SK-N-SH (cell line): ENCODE results near the gene GRB10. TPM values are rescaled to one million over a fixed set of nuclear protein-coding genes. Genes with fewer than 3 reads are reported as not detected.

Experiments used
- CTCF ChIA-PET: fragments of 300-600, 350-600 bp; formaldehyde crosslinking; extraction: SDS; loops from one replicate; lab custom pipeline; 2021; lab: Yijun Ruan, JAX
- POLR2A ChIA-PET: fragments of 350-600 bp; sonication (Branson Sonifier 250); formaldehyde crosslinking; extraction: SDS; loops from one replicate; lab custom pipeline; 2020; ENCODE audit warnings: antibody characterized with exemption, inconsistent platforms; lab: Yijun Ruan, JAX
- DNase-seq: peaks from one replicate; pipeline ENCODE4 v3.0.0; 2012
- H2AFZ ChIP-seq: fragments of 200-600 bp; sonication (generic); 2 replicates; pipeline ENCODE4 v1.8.1; 2016; ENCODE audit warnings: antibody characterized with exemption, mild to moderate bottlenecking, low read depth
- H3F3A ChIP-seq: fragments of 200-600 bp; sonication (generic); replicated peaks from 2 replicates; pipeline ENCODE3; 2016; ENCODE audit warnings: antibody characterized with exemption, mild to moderate bottlenecking; ENCODE audit not compliant: insufficient read depth
- H3K27ac ChIP-seq, 2 experiments: fragments of 200-500 bp in 1 of 2; fragments of 200-600 bp in 1 of 2; sonication (Bioruptor generic) in 1 of 2; sonication (generic), shearing (Covaris generic) in 1 of 2; 2 replicates each; pipeline versions ENCODE4 v1.5.1 to v1.6.1; 2014 to 2016; ENCODE audit warnings: low read depth in 2 of 2, inconsistent platforms in 1 of 2, low read length in 1 of 2, mild to moderate bottlenecking in 1 of 2, mixed read lengths in 1 of 2
- H3K27me3 ChIP-seq: fragments of 200-600 bp; sonication (generic), shearing (Covaris generic); 2 replicates; pipeline ENCODE4 v1.6.1; 2016; ENCODE audit warnings: mixed run types; ENCODE audit not compliant: insufficient read depth
- H3K36me3 ChIP-seq, 2 experiments: fragments of 200-500 bp in 1 of 2; fragments of 200-600 bp in 1 of 2; sonication (Bioruptor generic) in 1 of 2; sonication (generic) in 1 of 2; replicated peaks in 1 of 2; 2 replicates each; pipeline versions ENCODE3 to v1.5.1; 2014 to 2016; ENCODE audit warnings: low read length in 1 of 2, mild to moderate bottlenecking in 1 of 2; ENCODE audit not compliant: insufficient read depth in 2 of 2, control insufficient read depth in 1 of 2
- H3K4me1 ChIP-seq, 2 experiments: fragments of 200-500 bp in 1 of 2; fragments of 200-600 bp in 1 of 2; sonication (Bioruptor generic) in 1 of 2; sonication (generic), shearing (Covaris generic) in 1 of 2; 2 replicates each; pipeline versions ENCODE4 v1.5.1 to v1.6.1; 2014 to 2016; ENCODE audit warnings: low read depth in 1 of 2, low read length in 1 of 2, mixed run types in 1 of 2; ENCODE audit not compliant: insufficient read depth in 2 of 2, control insufficient read depth in 1 of 2
- H3K4me2 ChIP-seq: fragments of 200-600 bp; sonication (generic), shearing (Covaris generic); 2 replicates; pipeline ENCODE4 v1.6.1; 2017; ENCODE audit warnings: mixed run types
- H3K4me3 ChIP-seq, 2 experiments: fragments of 200-500 bp in 1 of 2; fragments of 200-600 bp in 1 of 2; sonication (Bioruptor generic) in 1 of 2; sonication (generic), shearing (Covaris generic) in 1 of 2; 2 replicates each; pipeline versions ENCODE4 v1.5.1 to v1.8.1; 2014 to 2016; ENCODE audit warnings: low read depth in 2 of 2, inconsistent platforms in 1 of 2, low read length in 1 of 2, mild to moderate bottlenecking in 1 of 2, mixed read lengths in 1 of 2, moderate library complexity in 1 of 2
- H3K79me2 ChIP-seq: fragments of 200-600 bp; sonication (generic); 2 replicates; pipeline ENCODE4 v1.8.1; 2017; ENCODE audit warnings: mild to moderate bottlenecking; ENCODE audit not compliant: insufficient read depth
- H3K9ac ChIP-seq: fragments of 200-600 bp; sonication (generic); 2 replicates; pipeline ENCODE4 v1.6.1; 2017; ENCODE audit warnings: mixed run types
- H3K9me2 ChIP-seq: fragments of 200-600 bp; sonication (generic); 2 replicates; pipeline ENCODE4 v1.6.1; 2017; ENCODE audit warnings: mixed run types
- H3K9me3 ChIP-seq: fragments of 200-600 bp; sonication (generic); 2 replicates; pipeline ENCODE4 v1.6.1; 2017; ENCODE audit warnings: mixed run types, mild to moderate bottlenecking, moderate library complexity
- H4K20me1 ChIP-seq: fragments of 200-600 bp; sonication (generic); 2 replicates; pipeline ENCODE4 v1.6.1; 2017; ENCODE audit warnings: mild to moderate bottlenecking, mixed run types; ENCODE audit not compliant: insufficient read depth
- CHD2 ChIP-seq: fragments of 150-350 bp; IDR thresholded peaks from 2 replicates; pipeline ENCODE4 v1.6.1; 2018; ENCODE audit warnings: low read length; ENCODE audit not compliant: partially characterized antibody
- CTCF ChIP-seq: fragments of 200-600 bp; sonication (generic); IDR thresholded peaks from 2 replicates; pipeline ENCODE4 v1.6.1; 2017; ENCODE audit warnings: antibody characterized with exemption, mild to moderate bottlenecking, moderate library complexity
- FOXM1 ChIP-seq: IDR thresholded peaks from 2 replicates; pipeline ENCODE4 v1.4.0; 2012; ENCODE audit warnings: low read depth, mild to moderate bottlenecking
- MXI1 ChIP-seq: IDR thresholded peaks from 2 replicates; pipeline ENCODE4 v1.6.1; 2012; ENCODE audit warnings: mild to moderate bottlenecking, low read depth, low read length, improper control_type of control experiment
- NRF1 ChIP-seq: IDR thresholded peaks from 2 replicates; pipeline ENCODE4 v1.6.1; 2012; ENCODE audit warnings: low read depth, mild to moderate bottlenecking, low read length
- RAD21 ChIP-seq: IDR thresholded peaks from 2 replicates; pipeline ENCODE4 v1.6.1; 2012; ENCODE audit warnings: mild to moderate bottlenecking, low read length
- SMC3 ChIP-seq: IDR thresholded peaks from 2 replicates; pipeline ENCODE4 v1.6.1; 2012; ENCODE audit warnings: low read depth, low read length, improper control_type of control experiment
- TAF1 ChIP-seq: IDR thresholded peaks from 2 replicates; pipeline ENCODE4 v1.6.1; 2012; ENCODE audit warnings: low read depth, mild to moderate bottlenecking, low read length, moderate library complexity, borderline replicate concordance
- ZBTB33 ChIP-seq: IDR thresholded peaks from 2 replicates; pipeline ENCODE4 v1.4.0; 2012; ENCODE audit warnings: low read depth, borderline replicate concordance
- WGBS: methylation state at CpG from one replicate; pipeline ENCODE4 v1.1.6; 2017; ENCODE audit warnings: low lambda C conversion rate; 5-methylcytosine and 5-hydroxymethylcytosine counted together
- polyA plus RNA-seq, 3 experiments: library from polyadenylated mRNA; depleted of rRNA; stranded (reverse); fragments of >200 nt; gene quantifications; 2 replicates each; pipeline ENCODE4 v1.2.3, GENCODE V29; 2012

GRB10 gene
- polyA plus RNA-seq, 1 of the 3 experiments (the other 2 are of a cell fraction): 5.1 TPM

- no peak overlapping the region for H3K27ac ChIP-seq
- no peaks in the 10 kb centered on the region for H3K79me2 ChIP-seq
- H3K4me2 ChIP-seq: no peak overlapping the region
- H3K4me1 ChIP-seq: peaks cover 4 to 18% of the 10 kb centered on the region in 2 experiments; a peak in 1 of 4 replicates
- ChIA-PET CTCF (interaction anchor here (0.7 to 9.3 kb wide), 18 partner anchors 8 to 548 kb away, joined by 3 to 87 read pairs (median 5); no protein-coding TSS in a partner anchor), POLR2A (interaction anchor here (1.0 to 1.3 kb wide), 2 partner anchors 7 to 107 kb away, joined by 3 read pairs; no protein-coding TSS in a partner anchor)
- peaks cover 24% of the 10 kb centered on the region; the same call in 1 of the 2 replicates for H4K20me1 ChIP-seq
- 83% methylated on average over 20 of the region's 20 CpGs for WGBS
- H2AFZ ChIP-seq: no peak overlapping the region
- H3F3A ChIP-seq: peaks cover 5% of the 10 kb centered on the region
- no peak for TF ChIP-seq ZBTB33
- TF ChIP-seq CHD2: no peak
- TF ChIP-seq RAD21: peak; percentile 60
- peak; percentile 35; the same call in 1 of the 2 replicates for TF ChIP-seq CTCF
- peak; percentile 38; the same call in 1 of the 2 replicates for TF ChIP-seq SMC3
- peaks cover 7 to 45% of the 10 kb centered on the region in 2 experiments for H3K36me3 ChIP-seq
- H3K9me3 ChIP-seq: no peaks in the 10 kb centered on the region
- no peak overlapping the region for H3K4me3 ChIP-seq
- DNase-seq: no peak
- H3K27me3 ChIP-seq: no peaks in the 10 kb centered on the region
- no peaks in the 10 kb centered on the region for H3K9me2 ChIP-seq
- H3K9ac ChIP-seq: no peak overlapping the region
Measured at GRCh38 chr7:50614721-50615518, 167.8 kb downstream of the GRB10 start.

GRCh38 chr7:50613473-50613872 is 169.2 kb downstream of the GRB10 start:
- H3K9me3 ChIP-seq: no peaks in the 10 kb centered on the region
- no peak for DNase-seq
- CTCF ChIA-PET: interaction anchor here (1.2 to 9.3 kb wide), 4 partner anchors 10 to 145 kb away, joined by 3 to 87 read pairs (median 14); no protein-coding TSS in a partner anchor
- WGBS: 68% methylated on average over 8 of the region's 8 CpGs
- POLR2A ChIA-PET: no interaction called here
- no peak overlapping the region for H3K4me3 ChIP-seq
- peaks cover 11% of the 10 kb centered on the region; the same call in 1 of the 2 replicates for H4K20me1 ChIP-seq
- H3K4me2 ChIP-seq: no peak overlapping the region
- TF ChIP-seq TAF1: no peak
- TF ChIP-seq NRF1: no peak
- no peak for TF ChIP-seq MXI1
- no peak for TF ChIP-seq FOXM1
- peaks cover 7 to 46% of the 10 kb centered on the region in 2 experiments for H3K36me3 ChIP-seq
- H3K27ac ChIP-seq: no peak overlapping the region
- H3K27me3 ChIP-seq: no peaks in the 10 kb centered on the region
- H2AFZ ChIP-seq: no peak overlapping the region
- no peaks in the 10 kb centered on the region for H3K79me2 ChIP-seq
- H3K9ac ChIP-seq: no peak overlapping the region
- peaks cover 4 to 18% of the 10 kb centered on the region in 2 experiments; a peak in 1 of 4 replicates for H3K4me1 ChIP-seq
- H3K9me2 ChIP-seq: no peaks in the 10 kb centered on the region
- H3F3A ChIP-seq: peaks cover 5% of the 10 kb centered on the region
